ENCODE data around the gene NAALADL1. TPM values are rescaled to one million over a fixed set of nuclear protein-coding genes. Genes with fewer than 3 reads are reported as not detected.

Gene NAALADL1
- total RNA-seq, 1 experiment from 2014 or later = not detected

GRCh38 chr11:65103476-65103875, 45.1 kb upstream of the NAALADL1 start:
- H3K27ac ChIP-seq (ENCODE audit: low read depth, low read length) = no peak overlapping the region
- no peak overlapping the region for H3K4me2 ChIP-seq (ENCODE audit: low read length)
- ChIA-PET CTCF (no interaction called here), POLR2A (interaction anchor here (1.9 kb wide), 1 partner anchor 8 kb away, joined by 9 read pairs; the partner anchor contains the start of gene TM7SF2), RAD21 (ENCODE audit: low non-redundant PET in 1 of 2, low total read pairs in 2 of 2, uncharacterized antibody in 2 of 2, unreplicated experiment in 2 of 2) (no interaction called here)
- no peaks in the 10 kb centered on the region; a peak in 1 of 4 replicates for H3K4me1 ChIP-seq (ENCODE audit: control insufficient read depth in 1 of 2, insufficient read depth in 2 of 2, low read length in 2 of 2)
- DNase-seq (ENCODE audit: low read depth, low spot score) = no peak
- peaks cover 23% of the 10 kb centered on the region for H3K79me2 ChIP-seq (ENCODE audit: insufficient read depth, low read length)
- no peaks in the 10 kb centered on the region for H4K20me1 ChIP-seq (ENCODE audit: insufficient read depth)
- no peak overlapping the region for H2AFZ ChIP-seq (ENCODE audit: low read depth, low read length, poor library complexity, severe bottlenecking)
- BruUV-seq (replicated peaks) = no TSS peak
- intact Hi-C loops (cut with micrococcal nuclease) = no loop called here
- no peaks in the 10 kb centered on the region for H3K27me3 ChIP-seq (ENCODE audit: insufficient read depth, low read length)
- no peak for ATAC-seq
- H3K9ac ChIP-seq (ENCODE audit: low read length) = no peak overlapping the region
- H3K36me3 ChIP-seq (ENCODE audit: control insufficient read depth in 1 of 2, insufficient read depth in 2 of 2, low read length in 2 of 2) = no peaks in the 10 kb centered on the region; a peak in 1 of 4 replicates
- H3K4me3 ChIP-seq (replicated peaks in 1 of 2; ENCODE audit: low read depth in 1 of 2, low read length in 2 of 2) = no peak overlapping the region
- no peaks in the 10 kb centered on the region for H3K9me2 ChIP-seq (ENCODE audit: insufficient read depth)
- no peak for TF ChIP-seq CBX3 (IDR thresholded peaks at IDR 0.05; ENCODE audit: low read depth)
- no peak for TF ChIP-seq ZNF274 (IDR thresholded peaks at IDR 0.05; ENCODE audit: low read depth, low read length)
- no peak for TF ChIP-seq POLR2A (IDR thresholded peaks at IDR 0.05; ENCODE audit: borderline replicate concordance, extremely low read depth, insufficient read depth, insufficient read length)
- TF ChIP-seq ZFX (IDR thresholded peaks at IDR 0.05) = no peak
- TF ChIP-seq, protein P1, sequence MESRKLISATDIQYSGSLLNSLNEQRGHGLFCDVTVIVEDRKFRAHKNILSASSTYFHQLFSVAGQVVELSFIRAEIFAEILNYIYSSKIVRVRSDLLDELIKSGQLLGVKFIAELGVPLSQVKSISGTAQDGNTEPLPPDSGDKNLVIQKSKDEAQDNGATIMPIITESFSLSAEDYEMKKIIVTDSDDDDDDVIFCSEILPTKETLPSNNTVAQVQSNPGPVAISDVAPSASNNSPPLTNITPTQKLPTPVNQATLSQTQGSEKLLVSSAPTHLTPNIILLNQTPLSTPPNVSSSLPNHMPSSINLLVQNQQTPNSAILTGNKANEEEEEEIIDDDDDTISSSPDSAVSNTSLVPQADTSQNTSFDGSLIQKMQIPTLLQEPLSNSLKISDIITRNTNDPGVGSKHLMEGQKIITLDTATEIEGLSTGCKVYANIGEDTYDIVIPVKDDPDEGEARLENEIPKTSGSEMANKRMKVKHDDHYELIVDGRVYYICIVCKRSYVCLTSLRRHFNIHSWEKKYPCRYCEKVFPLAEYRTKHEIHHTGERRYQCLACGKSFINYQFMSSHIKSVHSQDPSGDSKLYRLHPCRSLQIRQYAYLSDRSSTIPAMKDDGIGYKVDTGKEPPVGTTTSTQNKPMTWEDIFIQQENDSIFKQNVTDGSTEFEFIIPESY (IDR thresholded peaks at IDR 0.05; ENCODE audit: extremely low read depth, insufficient replicate concordance, low read length) = no peak
- no peak for TF ChIP-seq JUND (IDR thresholded peaks at IDR 0.05)
- TF ChIP-seq SP1 (IDR thresholded peaks at IDR 0.05; ENCODE audit: low read depth) = no peak
- TF ChIP-seq EGR1 (IDR thresholded peaks at IDR 0.05; ENCODE audit: low read depth) = no peak
- TF ChIP-seq EZH2phosphoT487 (IDR thresholded peaks at IDR 0.05; ENCODE audit: borderline replicate concordance) = no peak
- H3K9me3 ChIP-seq (ENCODE audit: control insufficient read depth in 1 of 2, insufficient read depth in 1 of 2, low read depth in 1 of 2, low read length in 2 of 2) = no peaks in the 10 kb centered on the region
